ENCODE results near the gene JUP. TPM values are rescaled to one million over a fixed set of nuclear protein-coding genes. Genes with fewer than 3 reads are reported as not detected.

Gene JUP
- total RNA-seq, 1 experiment from 2014 or later: 57.8 TPM

DNA sequence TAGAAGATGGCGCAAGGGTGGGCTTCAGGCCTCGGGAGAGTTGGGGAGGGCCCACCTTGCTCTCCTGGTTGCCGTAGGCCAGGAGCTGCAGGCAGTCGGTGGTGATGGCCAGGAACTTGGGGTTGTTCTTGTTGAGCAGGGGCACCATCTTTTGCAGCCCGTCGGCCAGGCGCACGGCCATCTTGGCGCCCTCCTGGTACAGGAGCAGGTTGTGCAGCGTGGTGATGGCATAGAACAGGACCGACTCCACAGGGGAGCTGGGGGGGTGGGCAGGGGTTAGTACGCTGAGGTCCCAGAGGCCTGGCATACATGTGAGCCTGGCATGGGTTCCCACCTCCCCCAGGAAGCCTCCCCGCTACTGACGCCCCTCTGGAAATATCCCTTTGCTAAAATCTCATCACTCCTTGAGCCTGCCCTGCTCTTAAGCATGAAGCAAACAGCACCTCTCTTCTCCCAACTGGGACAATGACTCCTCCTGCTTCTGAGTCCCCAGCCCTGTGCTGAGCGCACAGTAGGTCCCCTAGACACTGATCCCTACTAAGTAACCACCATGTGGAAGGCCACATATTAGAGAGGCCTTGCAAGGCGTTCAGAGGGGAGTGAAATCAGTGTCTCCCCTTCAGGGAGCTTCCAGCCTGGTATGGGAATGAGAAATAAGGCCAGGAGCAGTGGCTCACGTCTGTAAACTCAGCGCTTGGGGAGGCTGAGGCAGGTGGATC lies 19.0 kb downstream of the JUP start:
- in situ Hi-C loops (cut with HindIII; ENCODE audit: low sequenced_read_pairs): no loop called here
- no peak for DNase-seq (ENCODE audit: low spot score)

DNA sequence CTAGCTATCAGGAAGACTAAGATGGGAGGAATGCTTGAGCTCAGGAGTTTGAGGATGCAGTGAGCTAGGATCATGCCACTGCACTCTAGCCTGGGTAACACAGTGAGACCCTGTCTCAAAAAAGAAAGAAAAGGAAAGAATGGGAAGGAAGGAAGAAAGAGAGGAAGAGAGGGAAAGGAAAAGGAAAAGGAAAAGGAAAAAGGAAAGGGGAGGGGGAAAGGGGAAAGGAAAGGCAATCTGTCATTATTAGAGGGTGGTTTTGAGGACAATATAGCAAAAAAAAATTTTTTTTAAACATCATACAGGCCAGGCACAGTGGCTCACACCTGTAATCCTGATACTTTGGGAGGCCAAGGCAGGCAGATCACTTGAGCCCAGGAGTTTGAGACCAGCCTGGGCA lies 20.4 kb downstream of the JUP start:
- in situ Hi-C loops (cut with HindIII; ENCODE audit: low sequenced_read_pairs): no loop called here
- no peak for DNase-seq (ENCODE audit: low spot score)

GRCh38 chr17:41763327-41763726 lies 23.2 kb downstream of the JUP start:
- in situ Hi-C loops (cut with HindIII; ENCODE audit: low sequenced_read_pairs): no loop called here
- no peak for DNase-seq (ENCODE audit: low spot score)

- no peak for DNase-seq (ENCODE audit: low spot score)
- in situ Hi-C loops (cut with HindIII; ENCODE audit: low sequenced_read_pairs): no loop called here
These were observed 23.7 kb downstream of the JUP start for GRCh38 chr17:41762841-41763240.

DNA sequence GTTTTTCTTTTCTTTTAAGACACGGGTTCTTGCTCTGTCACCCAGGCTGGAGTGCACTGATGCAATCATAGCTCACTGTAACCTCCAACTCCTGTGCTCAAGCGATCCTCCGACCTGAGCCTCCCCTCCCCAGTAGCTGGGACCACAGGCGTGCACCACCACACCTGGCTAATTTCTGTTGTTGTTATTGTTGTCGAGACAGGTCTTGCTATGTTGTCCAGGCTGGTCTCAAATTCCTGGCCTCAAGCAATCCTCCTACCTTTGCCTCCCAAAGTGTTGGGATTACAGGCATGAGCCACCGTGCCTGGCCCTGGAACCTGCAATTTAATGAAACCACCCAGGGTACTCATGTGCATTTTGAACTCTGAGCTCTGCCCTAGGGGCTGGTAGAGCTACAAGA lies 24.1 kb downstream of the JUP start:
- no peak for DNase-seq (ENCODE audit: low spot score)
- in situ Hi-C loops (cut with HindIII; ENCODE audit: low sequenced_read_pairs): no loop called here

DNA sequence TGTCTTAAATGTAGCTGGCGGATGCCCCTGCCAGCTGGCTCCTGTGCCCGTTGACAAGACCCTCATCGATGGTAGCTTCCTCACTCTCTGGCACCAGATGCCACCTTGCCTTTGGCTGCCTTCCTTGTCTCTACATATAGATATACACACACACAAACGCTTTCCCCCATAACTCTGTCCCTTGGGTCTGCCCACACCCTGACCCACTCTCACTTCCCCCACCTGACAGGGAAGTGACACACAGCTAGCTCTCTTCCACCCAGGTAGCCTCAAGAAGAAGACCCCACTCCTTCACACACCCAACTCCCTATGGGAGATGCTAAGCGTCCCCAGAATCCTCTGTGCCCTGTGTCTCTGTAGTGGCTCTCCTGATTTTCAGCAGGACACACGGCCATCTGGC lies 25.6 kb downstream of the JUP start:
- in situ Hi-C loops (cut with HindIII; ENCODE audit: low sequenced_read_pairs): no loop called here
- no peak for DNase-seq (ENCODE audit: low spot score)

DNA sequence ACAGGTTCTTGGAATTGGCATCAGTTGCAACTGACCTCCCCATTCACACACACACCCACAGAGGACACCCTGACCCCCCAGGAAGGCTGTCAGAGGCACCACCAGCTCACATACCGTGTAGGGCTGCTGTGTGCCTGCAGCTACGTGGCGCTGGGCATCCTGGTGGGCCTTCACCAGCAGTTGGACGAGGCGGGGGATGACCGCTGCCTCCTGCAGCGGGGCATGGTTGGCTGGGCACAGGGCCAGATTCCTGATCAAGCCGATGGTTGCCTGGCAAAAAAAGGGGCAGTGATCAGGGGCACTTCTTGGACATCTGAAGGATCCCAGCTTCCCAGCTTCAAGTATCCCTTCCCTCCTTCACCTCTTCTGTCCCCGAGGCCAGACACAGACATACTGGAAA lies 27.9 kb downstream of the JUP start:
- in situ Hi-C loops (cut with HindIII; ENCODE audit: low sequenced_read_pairs): no loop called here
- DNase-seq (ENCODE audit: low spot score): no peak

DNA sequence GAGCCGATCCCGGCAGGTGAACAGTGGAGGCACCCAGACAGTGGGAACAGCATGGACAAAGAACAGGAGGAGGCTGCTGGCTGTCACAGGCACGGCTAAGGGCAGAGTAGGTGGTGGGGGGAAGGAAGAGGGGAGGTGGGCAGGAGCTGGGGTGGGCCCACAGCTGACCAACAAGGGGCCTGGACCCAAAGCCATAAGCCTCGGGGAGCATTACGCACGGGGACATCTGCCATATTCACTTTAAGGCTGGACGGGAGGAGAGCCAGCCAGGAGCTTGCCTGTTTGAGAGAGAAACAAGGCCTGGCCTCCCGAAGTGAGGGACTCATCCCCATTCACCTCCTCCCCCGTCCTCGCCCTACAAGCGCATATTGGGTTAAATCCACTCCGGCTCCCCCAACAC lies 32.4 kb downstream of the JUP start:
- in situ Hi-C loops (cut with HindIII; ENCODE audit: low sequenced_read_pairs): no loop called here
- no peak for DNase-seq (ENCODE audit: low spot score)

DNA sequence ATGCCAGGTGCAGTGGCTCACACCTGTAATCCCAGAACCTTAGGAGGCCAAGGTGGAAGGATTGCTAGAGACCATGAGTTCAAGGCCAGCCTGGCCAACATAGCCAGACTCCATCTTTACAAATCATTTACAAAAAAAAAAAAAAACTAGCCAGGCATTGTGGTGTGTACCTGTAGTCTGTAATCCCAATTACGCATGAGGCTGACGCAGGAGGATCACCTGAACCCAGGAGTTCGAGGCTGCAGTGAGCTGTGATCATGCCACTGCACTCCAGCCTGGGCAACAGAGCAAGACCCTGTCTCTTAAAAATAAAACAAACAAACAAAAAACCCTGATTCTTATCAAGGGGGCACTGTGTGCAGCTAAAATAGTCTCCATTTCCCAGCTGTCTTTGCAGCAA lies 35.2 kb downstream of the JUP start:
- no peak for DNase-seq (ENCODE audit: low spot score)
- in situ Hi-C loops (cut with HindIII; ENCODE audit: low sequenced_read_pairs): no loop called here

DNA sequence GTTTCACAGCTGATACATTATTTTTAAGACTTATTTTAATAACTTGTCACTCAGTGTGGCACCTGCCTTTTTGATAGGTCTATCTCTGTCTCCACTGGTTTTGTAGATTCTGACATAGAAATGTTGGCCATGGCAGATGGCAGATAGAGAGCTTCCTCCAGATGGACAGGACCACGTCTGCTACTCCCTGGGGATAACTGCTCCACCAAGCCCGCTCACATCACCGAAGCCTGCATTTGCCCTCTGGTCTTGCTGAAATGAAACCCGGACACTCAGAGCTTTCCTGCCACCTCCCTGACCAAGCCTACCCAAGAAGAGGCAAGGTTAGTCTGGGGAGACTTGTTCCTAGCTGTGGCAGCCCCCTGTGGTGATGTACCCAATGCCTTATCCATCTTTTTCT lies 35.6 kb downstream of the JUP start:
- in situ Hi-C loops (cut with HindIII; ENCODE audit: low sequenced_read_pairs): no loop called here
- peak; percentile 70 for DNase-seq (ENCODE audit: low spot score)

DNA sequence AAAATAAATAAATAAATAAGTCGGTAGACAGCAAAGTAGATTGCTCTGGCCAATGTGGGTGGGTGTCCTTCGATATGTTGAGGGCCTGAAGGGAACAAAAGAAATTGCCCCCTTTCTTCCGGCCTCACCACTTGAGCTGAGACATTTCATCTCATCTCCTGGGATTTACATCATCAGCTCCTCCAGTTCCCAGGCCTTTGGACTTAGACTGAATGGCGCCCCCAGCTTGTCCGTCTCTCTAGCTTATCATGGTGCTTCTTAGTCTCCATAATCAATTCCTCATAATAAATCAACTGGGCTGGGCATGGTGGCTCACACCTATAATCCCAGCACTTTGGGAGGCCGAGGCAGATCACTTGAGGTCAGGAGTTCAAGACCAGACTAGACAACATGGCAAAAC lies 38.2 kb downstream of the JUP start:
- in situ Hi-C loops (cut with HindIII; ENCODE audit: low sequenced_read_pairs): no loop called here
- DNase-seq (ENCODE audit: low spot score): no peak

DNA sequence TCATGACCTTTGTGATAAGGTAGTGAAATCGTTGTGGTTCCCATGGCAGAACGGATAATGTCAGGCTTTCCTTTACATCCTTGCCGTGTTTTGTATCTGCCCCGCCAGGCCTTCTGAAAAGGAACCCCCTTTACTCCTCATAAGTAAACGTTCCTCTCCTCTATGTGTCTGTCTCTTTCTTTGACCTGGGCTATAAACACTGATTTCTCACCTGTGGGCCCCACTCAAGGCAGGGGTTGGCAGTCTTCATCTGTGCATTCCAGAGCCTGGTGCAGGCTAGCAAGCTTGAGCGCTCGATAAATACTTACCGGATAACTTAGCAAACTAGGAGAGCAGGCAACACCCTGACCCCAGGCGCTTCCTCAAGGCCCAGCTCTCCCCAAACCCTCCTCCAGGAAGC lies 44.8 kb downstream of the JUP start:
- in situ Hi-C loops (cut with HindIII; ENCODE audit: low sequenced_read_pairs): loop anchor here (5.0 kb wide), 1 partner anchor 66 kb away; no protein-coding TSS in a partner anchor
- DNase-seq (ENCODE audit: low spot score): no peak

- in situ Hi-C loops (cut with HindIII; ENCODE audit: low sequenced_read_pairs): loop anchor here (5.0 kb wide), 1 partner anchor 67 kb away; no protein-coding TSS in a partner anchor
- no peak for DNase-seq (ENCODE audit: low spot score)
These were observed 46.0 kb downstream of the JUP start for GRCh38 chr17:41740506-41740905.

DNA sequence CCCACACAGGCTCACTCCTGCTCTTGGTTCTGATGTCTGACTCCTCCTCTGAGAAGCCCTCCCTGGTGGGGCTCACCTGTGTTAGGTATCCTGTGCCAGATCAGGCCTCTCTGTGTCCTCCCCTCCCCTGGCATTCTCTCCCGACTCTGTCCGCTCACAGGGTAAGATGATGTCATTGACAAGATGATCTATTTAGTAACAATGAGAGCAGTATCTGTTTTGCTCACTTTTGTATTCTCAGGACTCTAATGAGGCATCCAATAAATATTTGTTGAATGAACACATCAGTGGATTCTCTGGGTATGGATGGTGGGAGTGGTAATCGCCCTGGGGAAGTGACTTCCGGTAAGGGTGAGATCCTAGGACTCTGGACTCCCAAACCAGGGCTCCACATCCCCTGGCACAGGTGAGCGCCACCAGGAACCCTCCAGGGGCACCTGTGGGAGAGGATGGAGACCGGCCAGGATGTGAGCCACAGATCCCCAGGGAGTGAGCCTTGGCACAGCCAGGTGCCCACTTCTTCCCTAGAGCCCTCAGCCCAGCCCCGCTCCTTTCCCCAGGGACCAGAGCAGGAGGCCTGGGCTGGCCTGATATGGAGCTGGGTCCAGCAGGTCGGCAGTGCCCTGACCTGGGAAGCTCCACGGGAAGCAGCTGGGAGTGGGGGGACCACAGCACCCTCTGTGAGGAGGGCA lies 46.7 kb downstream of the JUP start:
- DNase-seq (ENCODE audit: low spot score): no peak
- in situ Hi-C loops (cut with HindIII; ENCODE audit: low sequenced_read_pairs): loop anchor here (5.0 kb wide), 1 partner anchor 67 kb away; no protein-coding TSS in a partner anchor

DNA sequence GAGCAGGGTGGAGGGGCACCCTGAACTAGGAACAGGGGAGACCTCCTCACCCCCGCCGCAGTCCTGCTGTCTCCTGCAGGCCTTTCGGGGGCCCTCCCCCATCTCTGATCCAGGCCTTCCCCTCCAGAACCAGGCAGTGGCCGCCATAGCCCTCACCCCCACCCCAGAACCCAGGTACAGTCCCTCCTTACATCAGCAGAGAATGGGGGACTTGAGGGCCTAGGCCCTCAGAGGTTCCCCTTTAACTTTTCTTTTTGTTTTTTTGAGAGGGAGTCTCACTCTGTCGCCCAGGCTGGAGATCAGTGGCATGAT lies 47.8 kb downstream of the JUP start:
- in situ Hi-C loops (cut with HindIII; ENCODE audit: low sequenced_read_pairs): no loop called here

DNA sequence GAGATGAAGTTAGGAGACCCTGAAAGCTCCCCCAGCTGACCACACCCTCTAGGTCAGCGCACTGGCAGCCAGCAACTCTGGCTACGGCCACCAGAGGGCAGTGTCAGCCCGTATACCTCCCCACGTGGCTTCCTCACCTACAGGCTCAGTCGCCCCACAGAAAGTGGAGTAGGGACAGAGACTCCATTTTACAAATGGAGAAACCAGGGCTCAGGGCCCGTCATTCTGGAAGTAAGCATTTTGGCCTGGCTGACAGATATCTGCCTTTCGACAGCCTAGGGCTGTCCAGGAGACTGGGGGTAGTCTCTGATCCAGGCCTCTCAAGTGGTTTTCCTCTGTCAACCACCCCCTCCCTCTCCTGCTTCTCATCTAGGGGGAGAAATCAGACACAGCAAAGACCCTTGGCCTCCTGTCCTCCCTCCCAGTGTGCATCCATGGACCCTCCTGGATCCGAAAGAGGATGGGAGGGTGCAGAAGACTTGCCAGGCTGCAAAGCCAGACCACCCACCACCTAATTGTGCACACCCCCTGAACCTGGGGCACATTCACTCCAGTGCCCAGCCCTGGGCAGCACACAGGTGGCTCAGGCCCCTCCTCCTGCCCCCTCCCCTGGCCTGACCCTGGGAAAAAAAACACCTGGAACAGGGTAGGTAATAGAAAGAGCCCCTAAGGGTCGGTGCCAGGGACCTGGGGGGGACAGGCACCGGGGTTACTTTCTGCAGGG lies 48.3 kb downstream of the JUP start:
- in situ Hi-C loops (cut with HindIII; ENCODE audit: low sequenced_read_pairs): no loop called here
- peak; percentile 82 for DNase-seq (ENCODE audit: low spot score)

More for the DNA sequence above, 47.8 kb downstream of the JUP start:
- no peak for DNase-seq (ENCODE audit: low spot score)

DNA sequence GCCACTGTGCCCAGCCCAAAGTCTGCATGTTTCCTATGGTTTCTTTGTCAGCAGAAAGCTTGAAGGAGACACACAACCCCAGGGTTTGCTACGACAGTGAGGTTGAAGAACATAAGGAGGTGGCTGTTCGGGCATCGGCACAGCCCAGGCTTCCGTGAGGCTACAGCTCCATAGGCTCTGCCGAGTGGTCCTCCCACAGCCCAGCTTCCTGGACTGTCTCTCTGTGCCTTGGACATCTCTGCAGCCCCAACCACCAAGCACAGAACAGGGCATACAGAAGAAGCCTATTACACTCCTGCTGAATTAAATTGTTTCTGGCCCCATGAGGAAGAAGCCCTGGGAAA lies 48.9 kb downstream of the JUP start:
- no peak for DNase-seq (ENCODE audit: low spot score)
- in situ Hi-C loops (cut with HindIII; ENCODE audit: low sequenced_read_pairs): no loop called here

DNA sequence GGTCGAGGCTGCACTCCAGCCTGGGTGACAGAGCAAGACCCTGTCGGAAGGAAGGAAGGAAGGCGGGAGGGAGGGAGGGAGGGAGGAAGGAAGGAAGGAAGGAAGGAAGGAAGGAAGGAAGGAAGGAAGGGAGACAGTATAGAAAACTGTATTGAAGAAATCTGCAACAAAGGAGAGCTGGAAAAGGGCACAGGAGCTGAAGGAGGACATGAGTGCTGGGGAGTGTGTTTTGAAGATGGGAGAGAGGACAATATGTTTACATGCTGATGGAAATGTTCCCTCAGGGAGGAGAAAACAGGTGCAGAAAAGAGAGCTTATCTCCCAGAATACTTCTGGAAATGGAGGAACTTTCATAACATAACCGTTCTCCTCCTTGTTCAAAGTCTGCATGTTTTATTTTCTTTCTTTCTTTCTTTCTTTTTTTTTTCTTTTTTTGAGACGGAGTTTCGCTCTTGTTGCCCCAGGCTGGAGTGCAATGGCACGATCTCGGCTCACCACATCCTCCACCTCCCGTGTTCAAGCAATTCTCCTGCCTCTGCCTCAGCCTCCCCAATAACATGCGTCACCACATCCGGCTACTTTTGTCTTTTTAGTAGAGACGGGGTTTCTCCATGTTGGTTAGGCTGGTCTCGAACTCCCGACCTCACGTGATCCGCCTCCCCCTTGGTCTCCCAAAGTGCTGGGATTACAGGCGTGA lies 49.4 kb downstream of the JUP start:
- in situ Hi-C loops (cut with HindIII; ENCODE audit: low sequenced_read_pairs): no loop called here

DNA sequence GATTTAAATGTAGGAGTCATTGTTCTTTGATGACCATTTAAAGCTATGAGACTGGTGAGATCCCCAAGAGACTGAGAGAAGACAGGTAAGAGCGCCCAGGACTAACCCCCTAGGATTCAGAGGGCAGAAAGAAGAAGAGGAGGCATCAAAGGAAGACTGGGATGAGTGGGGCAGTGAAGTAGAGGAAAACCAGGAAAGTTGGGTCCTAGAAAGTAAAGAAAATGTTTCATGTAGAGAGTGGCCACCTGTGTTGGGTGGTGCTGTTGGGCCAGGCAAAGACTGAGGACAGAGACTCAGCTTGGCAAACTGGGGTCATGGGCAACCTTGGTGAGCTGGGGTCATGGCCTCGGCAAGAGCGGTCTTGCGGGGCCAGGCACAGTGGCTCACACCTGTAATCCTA lies 50.8 kb downstream of the JUP start:
- in situ Hi-C loops (cut with HindIII; ENCODE audit: low sequenced_read_pairs): no loop called here
- no peak for DNase-seq (ENCODE audit: low spot score)

More for the DNA sequence above, 49.4 kb downstream of the JUP start:
- DNase-seq (ENCODE audit: low spot score): no peak

- in situ Hi-C loops (cut with HindIII; ENCODE audit: low sequenced_read_pairs): no loop called here
These were observed 51.6 kb downstream of the JUP start for GRCh38 chr17:41734949-41735313.

More at GRCh38 chr17:41734949-41735313, 51.6 kb downstream of the JUP start:
- no peak for DNase-seq (ENCODE audit: low spot score)
